ENCODE results near the gene ADH1A. TPM values are rescaled to one million over a fixed set of nuclear protein-coding genes. Genes with fewer than 3 reads are reported as not detected.
"Not testable (repeated sequence)": the region's sequence is repeated elsewhere in the genome, so short reads cannot be mapped to it uniquely, and the experiment has no call there.

Gene ADH1A
- total and polyA plus RNA-seq, 5 donors from 2014 or later, result not detected

- Mint-ChIP-seq H3K4me3 (no peak overlapping the region), H3K9me3 (peaks cover 0 to 7% (median 6%) of the 10 kb centered on the region in 7 donors)
- H3K9me3 ChIP-seq (ENCODE audit: control insufficient read depth in 2 of 2, low read length in 2 of 2), result no peaks in the 10 kb centered on the region
Measured at GRCh38 chr4:99234331-99235010, 56.3 kb downstream of the ADH1A start.

GRCh38 chr4:99233397-99233796 lies 57.4 kb downstream of the ADH1A start:
- H3K27me3 ChIP-seq (ENCODE audit: control insufficient read depth, insufficient read depth, low read length); H3K4me1 ChIP-seq (ENCODE audit: control insufficient read depth, insufficient read depth, low read length, poor library complexity, severe bottlenecking); H3K9me3 Mint-ChIP-seq; H3K27me3 Mint-ChIP-seq; H3K27ac ChIP-seq (ENCODE audit: insufficient read depth, low read length, poor library complexity, severe bottlenecking); H3K36me3 ChIP-seq (ENCODE audit: control insufficient read depth, insufficient read depth, low read length); H3K4me1 Mint-ChIP-seq; H3K4me3 Mint-ChIP-seq; H3K27ac Mint-ChIP-seq; H3K4me3 ChIP-seq (ENCODE audit: low read depth, low read length); DNase-seq; H3K9me3 ChIP-seq (ENCODE audit: control insufficient read depth in 2 of 2, low read length in 2 of 2); H3K36me3 Mint-ChIP-seq; ATAC-seq (ENCODE audit: low read depth in 2 of 2): not testable (repeated sequence)

More at GRCh38 chr4:99234331-99235010, 56.3 kb downstream of the ADH1A start:
- Histone ChIP-seq H3K4me1 (ENCODE audit: control insufficient read depth, insufficient read depth, low read length, poor library complexity, severe bottlenecking) (no peaks in the 10 kb centered on the region), H3K27ac (ENCODE audit: insufficient read depth, low read length, poor library complexity, severe bottlenecking) (no peak overlapping the region), H3K27me3 (ENCODE audit: control insufficient read depth, insufficient read depth, low read length) (no peaks in the 10 kb centered on the region), H3K4me3 (ENCODE audit: low read depth, low read length) (no peak overlapping the region), H3K36me3 (ENCODE audit: control insufficient read depth, insufficient read depth, low read length) (no peaks in the 10 kb centered on the region)
- no peak for DNase-seq
- no peaks in the 10 kb centered on the region for H3K27me3 Mint-ChIP-seq
- no peak for ATAC-seq (ENCODE audit: low read depth in 2 of 2)
- no peak overlapping the region for H3K27ac Mint-ChIP-seq
- no peaks in the 10 kb centered on the region for H3K36me3 Mint-ChIP-seq
- peaks cover 0 to 5% (median 0%) of the 10 kb centered on the region in 4 donors for H3K4me1 Mint-ChIP-seq

GRCh38 chr4:99228706-99229105 lies 62.1 kb downstream of the ADH1A start:
- not testable (repeated sequence) for ATAC-seq (ENCODE audit: low read depth in 2 of 2); H3K27me3 Mint-ChIP-seq; H3K27ac ChIP-seq (ENCODE audit: insufficient read depth, low read length, poor library complexity, severe bottlenecking); H3K36me3 Mint-ChIP-seq; H3K27me3 ChIP-seq (ENCODE audit: control insufficient read depth, insufficient read depth, low read length); H3K36me3 ChIP-seq (ENCODE audit: control insufficient read depth, insufficient read depth, low read length); H3K27ac Mint-ChIP-seq; H3K9me3 ChIP-seq (ENCODE audit: control insufficient read depth in 2 of 2, low read length in 2 of 2); H3K9me3 Mint-ChIP-seq; H3K4me1 ChIP-seq (ENCODE audit: control insufficient read depth, insufficient read depth, low read length, poor library complexity, severe bottlenecking); H3K4me3 Mint-ChIP-seq; H3K4me3 ChIP-seq (ENCODE audit: low read depth, low read length); H3K4me1 Mint-ChIP-seq; DNase-seq

DNA sequence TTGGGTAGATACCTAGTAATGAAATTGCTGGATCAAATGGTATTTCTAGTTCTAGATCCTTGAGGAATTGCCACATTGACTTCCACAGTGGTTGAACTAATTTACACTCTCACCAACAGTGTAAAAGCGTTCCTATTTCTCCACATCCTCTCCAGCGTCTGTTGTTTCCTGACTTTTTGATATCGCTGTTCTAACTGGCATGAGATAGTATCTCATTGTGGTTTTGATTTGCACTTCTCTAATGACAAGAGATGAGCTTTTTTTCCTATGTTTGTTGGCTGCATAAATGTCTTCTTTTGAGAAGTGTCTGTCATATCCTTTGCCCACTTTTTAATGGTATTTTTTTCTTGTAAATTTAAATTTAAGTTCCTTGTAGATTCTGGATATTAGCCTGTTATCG lies 63.1 kb downstream of the ADH1A start:
- not testable (repeated sequence) for H3K4me3 ChIP-seq (ENCODE audit: low read depth, low read length)

More for the DNA sequence above, 63.1 kb downstream of the ADH1A start:
- DNase-seq; H3K4me3 Mint-ChIP-seq; H3K4me1 Mint-ChIP-seq; ATAC-seq (ENCODE audit: low read depth in 2 of 2); H3K36me3 ChIP-seq (ENCODE audit: control insufficient read depth, insufficient read depth, low read length); H3K27ac ChIP-seq (ENCODE audit: insufficient read depth, low read length, poor library complexity, severe bottlenecking); H3K9me3 ChIP-seq (ENCODE audit: control insufficient read depth in 2 of 2, low read length in 2 of 2); H3K9me3 Mint-ChIP-seq; H3K27me3 ChIP-seq (ENCODE audit: control insufficient read depth, insufficient read depth, low read length); H3K4me1 ChIP-seq (ENCODE audit: control insufficient read depth, insufficient read depth, low read length, poor library complexity, severe bottlenecking); H3K27ac Mint-ChIP-seq; H3K36me3 Mint-ChIP-seq; H3K27me3 Mint-ChIP-seq: not testable (repeated sequence)

Other genes with a start within 250 kb of the ADH1A start
- gene ADH5, start 202.2 kb downstream of the ADH1A start, total RNA-seq, result 56.7 TPM
- 100 to 1,000 TPM; 159 to 196 (median 173) TPM for gene ADH5, start 202.2 kb downstream of the ADH1A start, polyA plus RNA-seq
- not detected for gene ADH4, start 146.7 kb downstream of the ADH1A start, total RNA-seq
- gene ADH4, start 146.7 kb downstream of the ADH1A start, polyA plus RNA-seq, result not detected
- not detected for gene ADH6, start 71.7 kb downstream of the ADH1A start, total RNA-seq
- not detected for gene ADH6, start 71.7 kb downstream of the ADH1A start, polyA plus RNA-seq
- not detected for gene ADH1B, start 30.4 kb upstream of the ADH1A start, total RNA-seq
- not detected for gene ADH1B, start 30.4 kb upstream of the ADH1A start, polyA plus RNA-seq
- not detected for gene ADH1C, start 61.8 kb upstream of the ADH1A start, total RNA-seq
- not detected for gene ADH1C, start 61.8 kb upstream of the ADH1A start, polyA plus RNA-seq
- gene ADH7, start 144.4 kb upstream of the ADH1A start, total RNA-seq, result not detected
- not detected for gene ADH7, start 144.4 kb upstream of the ADH1A start, polyA plus RNA-seq
- not detected for gene C4orf17, start 220.0 kb upstream of the ADH1A start, total RNA-seq
- not detected for gene C4orf17, start 220.0 kb upstream of the ADH1A start, polyA plus RNA-seq

All from CD4-positive, CD25-positive, alpha-beta regulatory T cell (primary cell).